Activated CD4-positive, alpha-beta T cell treated with anti-CD3 and anti-CD28 coated beads, Interleukin-2, amount 50 U/mL, for 1 hour (primary cell): ENCODE measurements around the gene RAB30.

Experiments
- DNase-seq: peaks from one replicate; pipeline ENCODE4 v3.0.0-alpha.2; 2020

Gene RAB30

GRCh38 chr11:83070044-83070701 lies 1.5 kb downstream of the RAB30 start:
- no peak for DNase-seq

GRCh38 chr11:83069441-83070043 lies 2.2 kb downstream of the RAB30 start:
- DNase-seq = no peak

DNA sequence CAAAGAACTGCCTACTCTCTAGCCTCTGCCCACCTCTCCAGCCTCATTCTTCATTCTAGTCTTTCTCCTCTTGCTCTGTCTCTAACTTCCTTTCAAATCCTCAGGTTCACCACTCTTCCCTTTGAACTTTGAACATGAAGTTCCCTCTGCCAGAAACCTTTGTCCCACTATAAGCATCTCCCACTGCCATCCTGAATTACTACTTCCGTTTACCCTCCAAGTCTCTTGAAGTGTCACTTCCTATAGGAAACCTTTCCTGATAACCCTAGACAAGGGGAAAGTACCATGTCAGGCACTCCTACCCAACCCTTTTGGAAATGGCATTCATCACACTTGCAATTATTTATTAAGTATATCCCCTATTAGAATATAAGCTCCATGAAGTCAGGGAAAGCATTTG lies 3.1 kb downstream of the RAB30 start:
- no peak for DNase-seq

- DNase-seq = no peak
These were observed 7.7 kb downstream of the RAB30 start for GRCh38 chr11:83064011-83064410.

- no peak for DNase-seq
These were observed 8.5 kb downstream of the RAB30 start for GRCh38 chr11:83063073-83063754.

- DNase-seq = no peak
These were observed 9.8 kb downstream of the RAB30 start for GRCh38 chr11:83061883-83062282.

GRCh38 chr11:83060965-83061364 lies 10.7 kb downstream of the RAB30 start:
- DNase-seq = no peak

- no peak for DNase-seq
These were observed 14.0 kb downstream of the RAB30 start for GRCh38 chr11:83057721-83058120.

DNA sequence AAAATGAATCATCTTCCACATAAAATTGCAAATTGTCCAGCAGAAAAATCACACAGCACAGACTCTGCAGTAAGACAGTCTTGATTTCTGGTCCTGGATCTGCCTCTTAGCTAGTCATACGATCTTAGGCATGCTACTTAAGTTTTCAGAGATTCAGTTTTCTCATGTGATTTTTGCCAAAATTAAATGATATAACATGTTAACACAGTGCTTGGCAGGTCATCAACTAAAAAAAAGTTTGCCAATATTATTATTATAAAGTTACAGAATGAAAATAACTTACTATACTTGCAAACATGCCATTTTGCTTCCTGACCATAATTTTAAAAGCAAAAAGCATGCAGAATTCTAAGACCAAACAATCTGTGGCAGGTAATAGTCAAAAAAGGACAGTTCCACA lies 15.1 kb downstream of the RAB30 start:
- DNase-seq = no peak

- DNase-seq = no peak
These were observed 15.5 kb downstream of the RAB30 start for GRCh38 chr11:83056204-83056603.

- DNase-seq = no peak
These were observed 16.8 kb downstream of the RAB30 start for GRCh38 chr11:83054904-83055380.

- no peak for DNase-seq
These were observed 17.7 kb downstream of the RAB30 start for GRCh38 chr11:83054001-83054400.

GRCh38 chr11:83051760-83052671 lies 19.7 kb downstream of the RAB30 start:
- no peak for DNase-seq

- no peak for DNase-seq
These were observed 24.0 kb downstream of the RAB30 start for GRCh38 chr11:83047515-83048225.

GRCh38 chr11:83046621-83047172 lies 25.0 kb downstream of the RAB30 start:
- DNase-seq = no peak

DNA sequence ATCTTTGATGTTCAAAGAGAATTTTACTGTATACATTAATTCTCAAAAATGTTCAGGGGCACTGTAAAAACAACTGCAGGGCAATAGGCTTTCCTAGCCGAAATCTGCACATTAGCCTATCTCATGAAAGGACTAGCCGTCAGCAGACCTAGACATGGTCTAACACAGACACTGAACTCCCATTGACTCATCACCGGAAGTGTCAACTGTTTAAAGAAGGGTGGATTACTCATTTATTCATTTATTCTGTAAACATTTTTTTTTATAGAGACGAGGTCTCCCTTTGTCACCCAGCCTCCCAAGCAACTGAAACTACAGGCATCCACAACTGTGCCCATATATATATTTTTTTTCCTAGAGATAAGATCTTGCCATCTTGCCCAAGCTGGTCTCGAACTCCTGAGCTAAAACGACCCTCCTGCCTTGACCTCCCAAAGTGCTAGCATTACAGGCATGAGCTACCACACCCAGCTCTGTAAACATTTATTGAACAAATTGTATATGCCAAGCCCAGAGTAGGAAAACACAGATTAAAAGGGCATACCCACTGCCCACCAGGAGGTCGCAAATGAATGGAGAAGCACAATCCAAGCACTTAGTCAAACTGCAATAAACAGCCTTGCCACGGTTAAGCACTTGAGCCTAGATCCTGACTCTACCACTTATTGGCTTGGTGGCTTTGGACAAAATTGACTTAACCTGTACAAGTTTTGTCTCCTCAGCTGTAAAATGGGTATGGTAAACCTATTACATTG lies 26.6 kb downstream of the RAB30 start:
- no peak for DNase-seq

- no peak for DNase-seq
These were observed 28.6 kb downstream of the RAB30 start for GRCh38 chr11:83042964-83043711.

GRCh38 chr11:83041126-83041525 lies 30.6 kb downstream of the RAB30 start:
- DNase-seq = no peak

DNA sequence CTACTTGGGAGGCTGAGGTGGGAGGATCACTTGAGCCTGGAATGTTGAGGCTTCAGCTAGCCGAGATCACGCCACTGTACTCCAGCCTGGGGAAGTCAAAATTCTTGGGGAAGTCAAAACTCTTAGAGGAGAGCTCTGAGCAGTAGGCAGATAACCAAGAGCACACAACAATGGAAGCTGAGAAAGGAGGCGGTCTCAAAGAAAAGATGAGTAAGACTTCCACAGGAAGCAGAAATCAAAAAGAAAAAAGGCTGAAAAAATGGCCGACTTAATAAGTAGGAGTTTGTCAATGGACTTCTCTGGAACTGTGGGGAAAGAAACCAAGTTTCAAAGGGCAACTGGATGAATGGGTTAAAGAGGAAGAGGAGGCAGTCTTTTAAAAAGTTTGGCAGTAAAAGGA lies 32.1 kb downstream of the RAB30 start:
- DNase-seq = no peak

- no peak for DNase-seq
These were observed 33.8 kb downstream of the RAB30 start for GRCh38 chr11:83037877-83038276.

GRCh38 chr11:83036701-83037100 lies 35.0 kb downstream of the RAB30 start:
- DNase-seq = no peak
